Measurements from ENCODE around the gene MAGOHB.
A peak's percentile ranks its signal among the peaks of the same experiment; 100 is the strongest.

Gene MAGOHB

DNA sequence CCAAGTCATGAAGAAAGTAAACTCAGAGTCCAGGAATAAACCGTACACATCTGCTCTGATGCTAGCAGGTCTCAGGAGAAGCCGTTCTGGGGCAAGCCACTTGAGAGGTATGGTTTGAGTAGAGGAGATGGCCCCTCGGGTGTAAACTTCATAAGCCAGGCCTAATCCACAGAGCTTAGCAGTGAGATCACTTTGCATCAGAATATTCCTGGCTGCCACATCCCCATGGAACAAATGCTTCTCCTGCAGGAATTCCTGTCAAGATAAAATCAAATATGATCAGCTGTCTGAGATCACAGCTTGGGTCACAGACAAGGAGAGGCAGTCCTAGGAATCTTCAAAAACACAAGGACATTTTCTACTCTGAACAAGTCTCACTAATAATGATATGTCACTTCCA is 11.2 kb upstream of the MAGOHB start:
- DNase-seq (ENCODE audit: low read depth): no peak
- TF ChIP-seq, protein P1, sequence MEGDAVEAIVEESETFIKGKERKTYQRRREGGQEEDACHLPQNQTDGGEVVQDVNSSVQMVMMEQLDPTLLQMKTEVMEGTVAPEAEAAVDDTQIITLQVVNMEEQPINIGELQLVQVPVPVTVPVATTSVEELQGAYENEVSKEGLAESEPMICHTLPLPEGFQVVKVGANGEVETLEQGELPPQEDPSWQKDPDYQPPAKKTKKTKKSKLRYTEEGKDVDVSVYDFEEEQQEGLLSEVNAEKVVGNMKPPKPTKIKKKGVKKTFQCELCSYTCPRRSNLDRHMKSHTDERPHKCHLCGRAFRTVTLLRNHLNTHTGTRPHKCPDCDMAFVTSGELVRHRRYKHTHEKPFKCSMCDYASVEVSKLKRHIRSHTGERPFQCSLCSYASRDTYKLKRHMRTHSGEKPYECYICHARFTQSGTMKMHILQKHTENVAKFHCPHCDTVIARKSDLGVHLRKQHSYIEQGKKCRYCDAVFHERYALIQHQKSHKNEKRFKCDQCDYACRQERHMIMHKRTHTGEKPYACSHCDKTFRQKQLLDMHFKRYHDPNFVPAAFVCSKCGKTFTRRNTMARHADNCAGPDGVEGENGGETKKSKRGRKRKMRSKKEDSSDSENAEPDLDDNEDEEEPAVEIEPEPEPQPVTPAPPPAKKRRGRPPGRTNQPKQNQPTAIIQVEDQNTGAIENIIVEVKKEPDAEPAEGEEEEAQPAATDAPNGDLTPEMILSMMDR (conservative IDR thresholded peaks at IDR 0.05; ENCODE audit: low read length): no peak
- H3K4me3 ChIP-seq (ENCODE audit: low read length): no peak overlapping the region

DNA sequence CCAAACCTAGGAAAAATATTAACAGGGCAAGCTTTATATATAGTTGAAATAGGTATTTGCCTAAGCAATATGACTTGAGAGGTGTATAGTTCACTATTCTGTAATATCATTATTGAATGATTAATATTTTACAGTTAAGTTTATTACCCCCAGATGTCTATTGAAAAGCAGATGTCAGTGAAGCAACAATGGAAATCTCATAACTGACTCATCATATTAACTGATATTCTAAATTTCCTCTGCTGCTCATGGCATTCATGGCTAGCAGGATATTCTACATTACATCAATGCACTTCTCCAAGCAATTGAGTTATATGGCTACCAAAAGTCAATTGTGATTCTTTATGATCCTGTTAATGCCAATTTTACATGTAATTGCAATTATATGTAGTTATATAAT is 9.7 kb upstream of the MAGOHB start:
- TF ChIP-seq, protein P1 (conservative IDR thresholded peaks at IDR 0.05; ENCODE audit: low read length): no peak
- H3K4me3 ChIP-seq (ENCODE audit: low read length): no peak overlapping the region
- DNase-seq (ENCODE audit: low read depth): no peak

DNA sequence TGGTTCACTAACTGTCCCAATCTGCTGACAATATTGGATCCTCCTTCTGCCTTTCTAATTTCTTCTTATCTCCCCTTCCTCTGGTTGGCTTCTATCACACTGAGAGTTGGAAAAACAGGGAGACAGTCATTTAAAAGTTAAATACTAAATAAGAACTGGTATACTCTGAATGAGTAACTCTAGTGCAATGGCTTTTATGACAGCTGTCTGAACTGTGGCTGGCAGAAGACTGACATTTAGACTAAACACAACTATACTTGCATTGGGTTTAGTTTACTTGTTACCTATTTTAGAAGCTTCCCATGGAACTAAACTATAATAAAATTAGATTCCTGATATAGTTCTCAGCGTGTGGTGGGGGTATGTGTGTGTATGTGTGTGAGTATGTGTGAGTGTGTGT is 7.9 kb upstream of the MAGOHB start:
- DNase-seq (ENCODE audit: low read depth): no peak
- H3K4me3 ChIP-seq (ENCODE audit: low read length): no peak overlapping the region
- TF ChIP-seq, protein P1 (conservative IDR thresholded peaks at IDR 0.05; ENCODE audit: low read length): no peak

DNA sequence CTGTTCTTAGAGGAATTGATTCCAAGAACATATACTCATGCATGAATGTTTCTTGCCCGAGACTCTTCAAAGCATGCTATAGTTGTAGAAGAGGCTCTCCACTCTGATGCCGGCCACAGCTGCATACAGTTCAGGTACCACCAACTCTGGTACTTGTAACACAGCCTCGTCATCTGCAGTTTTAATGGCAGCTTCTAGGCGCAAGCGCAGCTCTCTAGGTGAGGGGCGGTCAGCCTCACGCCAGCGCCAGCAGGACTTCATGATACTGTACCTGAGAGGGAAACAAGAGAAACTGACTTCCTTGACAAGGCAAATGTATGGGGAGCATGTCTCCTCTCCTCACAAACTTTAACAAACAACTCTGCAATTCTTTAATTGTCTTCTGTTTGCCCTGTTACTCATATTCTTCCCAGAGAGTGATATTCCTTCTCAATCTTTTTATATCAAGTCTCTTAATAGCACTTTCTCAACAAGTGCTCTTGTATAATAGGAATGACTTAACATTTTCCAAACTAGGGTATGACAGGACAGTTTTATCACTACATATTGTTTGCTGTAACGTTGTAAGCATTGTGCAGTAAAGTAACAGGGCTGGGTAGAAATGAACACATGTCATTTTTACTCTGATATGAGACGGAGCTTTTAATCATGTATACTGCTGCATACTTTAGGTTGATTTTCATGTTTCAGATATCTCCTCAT is 6.8 kb upstream of the MAGOHB start:
- TF ChIP-seq, protein P1 (conservative IDR thresholded peaks at IDR 0.05; ENCODE audit: low read length): no peak
- DNase-seq (ENCODE audit: low read depth): no peak
- H3K4me3 ChIP-seq (ENCODE audit: low read length): no peak overlapping the region

DNA sequence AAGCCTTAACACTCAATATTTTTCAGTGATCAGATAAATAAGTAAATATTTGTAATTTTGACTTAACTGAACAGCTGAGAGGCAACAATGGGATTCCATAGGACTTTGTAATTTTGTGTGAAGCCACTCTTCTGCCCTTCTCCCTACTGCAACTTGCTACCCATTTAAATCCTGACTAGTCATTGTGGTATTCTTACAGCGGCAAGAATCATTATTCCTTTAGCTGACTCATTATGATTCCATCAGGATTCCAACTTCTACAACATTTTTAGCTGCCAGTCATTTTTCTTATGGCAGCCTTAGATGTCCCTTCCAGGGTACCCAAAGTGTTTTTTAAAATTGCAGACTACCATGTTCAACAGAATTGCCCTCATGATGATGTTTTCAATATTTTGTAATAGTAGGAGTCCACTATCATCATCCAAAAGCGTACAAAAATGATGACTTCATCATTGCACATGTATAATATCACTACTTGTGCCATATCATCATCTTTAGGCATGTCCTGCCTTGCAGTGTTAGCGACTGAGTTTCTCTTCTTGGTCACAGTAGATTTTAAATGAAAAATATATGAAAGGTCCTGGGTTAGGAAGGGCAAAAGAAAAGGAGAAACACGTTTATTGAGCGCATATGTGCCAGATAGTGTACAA is 5.1 kb upstream of the MAGOHB start:
- DNase-seq (ENCODE audit: low read depth): peak; percentile 88
- no peak overlapping the region for H3K4me3 ChIP-seq (ENCODE audit: low read length)
- TF ChIP-seq, protein P1 (conservative IDR thresholded peaks at IDR 0.05; ENCODE audit: low read length): no peak

DNA sequence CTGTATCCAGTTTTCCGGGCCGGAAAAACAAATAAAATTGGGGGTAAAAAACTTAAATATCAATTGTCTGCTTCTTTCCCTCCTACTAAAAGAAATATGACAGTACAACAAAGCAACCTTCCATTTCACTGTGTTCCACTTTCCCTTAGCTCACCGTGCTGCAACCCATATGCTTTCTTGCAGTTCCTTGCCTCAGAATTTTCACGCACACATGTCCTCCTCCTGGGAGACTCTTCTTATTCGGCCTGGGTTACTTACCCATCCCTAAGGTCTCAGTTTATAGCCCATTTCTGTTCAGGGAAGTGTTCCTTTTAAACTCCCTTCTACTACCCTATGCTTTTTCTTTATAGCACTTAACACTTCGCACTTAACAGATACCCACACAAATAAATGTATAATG is 4.5 kb upstream of the MAGOHB start:
- peak; percentile 56 for DNase-seq (ENCODE audit: low read depth)
- no peak overlapping the region for H3K4me3 ChIP-seq (ENCODE audit: low read length)
- TF ChIP-seq, protein P1 (conservative IDR thresholded peaks at IDR 0.05; ENCODE audit: low read length): no peak

DNA sequence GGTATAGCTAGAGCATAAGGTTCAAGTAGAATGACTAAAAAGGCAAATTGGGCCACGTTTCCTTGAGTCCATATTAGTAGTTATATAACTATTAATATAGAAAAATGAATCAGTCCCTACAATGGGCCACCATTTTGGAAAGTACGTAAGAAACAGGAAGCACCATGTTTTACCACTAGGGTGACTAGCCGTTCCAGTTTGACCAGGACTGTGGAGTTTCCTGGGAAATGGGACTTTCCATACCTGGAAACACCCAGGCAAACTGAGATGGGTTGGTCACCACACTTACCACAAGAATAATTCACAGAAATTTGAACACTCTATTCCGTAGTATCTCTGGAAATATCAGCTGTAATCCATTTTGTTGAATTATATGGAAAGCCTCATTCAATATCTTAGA is 2.1 kb upstream of the MAGOHB start:
- no peak overlapping the region for H3K4me3 ChIP-seq (ENCODE audit: low read length)
- DNase-seq (ENCODE audit: low read depth): no peak
- TF ChIP-seq, protein P1 (conservative IDR thresholded peaks at IDR 0.05; ENCODE audit: low read length): no peak

All from AG10803 (cell line).